ENCODE results near the gene UAP1.

GRCh38 chr1:162541619-162542141 is 19.8 kb upstream of the UAP1 start:
- no peak for TF ChIP-seq EZH2 (IDR thresholded peaks at IDR 0.05; ENCODE audit: insufficient read depth, low read length)
- TF ChIP-seq, protein P1, sequence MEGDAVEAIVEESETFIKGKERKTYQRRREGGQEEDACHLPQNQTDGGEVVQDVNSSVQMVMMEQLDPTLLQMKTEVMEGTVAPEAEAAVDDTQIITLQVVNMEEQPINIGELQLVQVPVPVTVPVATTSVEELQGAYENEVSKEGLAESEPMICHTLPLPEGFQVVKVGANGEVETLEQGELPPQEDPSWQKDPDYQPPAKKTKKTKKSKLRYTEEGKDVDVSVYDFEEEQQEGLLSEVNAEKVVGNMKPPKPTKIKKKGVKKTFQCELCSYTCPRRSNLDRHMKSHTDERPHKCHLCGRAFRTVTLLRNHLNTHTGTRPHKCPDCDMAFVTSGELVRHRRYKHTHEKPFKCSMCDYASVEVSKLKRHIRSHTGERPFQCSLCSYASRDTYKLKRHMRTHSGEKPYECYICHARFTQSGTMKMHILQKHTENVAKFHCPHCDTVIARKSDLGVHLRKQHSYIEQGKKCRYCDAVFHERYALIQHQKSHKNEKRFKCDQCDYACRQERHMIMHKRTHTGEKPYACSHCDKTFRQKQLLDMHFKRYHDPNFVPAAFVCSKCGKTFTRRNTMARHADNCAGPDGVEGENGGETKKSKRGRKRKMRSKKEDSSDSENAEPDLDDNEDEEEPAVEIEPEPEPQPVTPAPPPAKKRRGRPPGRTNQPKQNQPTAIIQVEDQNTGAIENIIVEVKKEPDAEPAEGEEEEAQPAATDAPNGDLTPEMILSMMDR (IDR thresholded peaks at IDR 0.05; ENCODE audit: insufficient read depth, low read depth, low read length): no peak

All from astrocyte (in vitro differentiated cells and primary cell).